BLaER1 treated with 17β-estradiol and CSF1 and Interleukin-3, amounts not matched to agents 10 nM and 100 nM (cell line): Measurements from ENCODE around the gene BCL2L11.

Experiments
- H3K27ac ChIP-seq, 11 experiments: shearing (Covaris generic); formaldehyde crosslinking; 2 replicates each; pipeline ENCODE4 v1.8.1; 2022
- H3K27me3 ChIP-seq, 11 experiments: shearing (Covaris generic); formaldehyde crosslinking; 2 replicates each; pipeline ENCODE4 v1.8.1; 2022
- H3K36me3 ChIP-seq, 11 experiments: shearing (Covaris generic); formaldehyde crosslinking; 2 replicates each; pipeline ENCODE4 v1.8.1; 2022
- H3K4me1 ChIP-seq, 10 experiments: shearing (Covaris generic); formaldehyde crosslinking; 2 replicates each; pipeline ENCODE4 v1.8.1; 2022
- H3K4me2 ChIP-seq, 11 experiments: shearing (Covaris generic); formaldehyde crosslinking; 2 replicates each; pipeline ENCODE4 v1.8.1; 2022
- H3K4me3 ChIP-seq, 10 experiments: shearing (Covaris generic); formaldehyde crosslinking; 2 replicates each; pipeline ENCODE4 v1.8.1; 2022
- H3K9ac ChIP-seq, 11 experiments: shearing (Covaris generic); formaldehyde crosslinking; 2 replicates each; pipeline ENCODE4 v1.8.1; 2022
- H3K9me3 ChIP-seq, 11 experiments: shearing (Covaris generic); formaldehyde crosslinking; replicated peaks in 1 of 11; 2 replicates each; pipeline ENCODE4 v1.8.1; 2022
- H4K20me1 ChIP-seq, 11 experiments: shearing (Covaris generic); formaldehyde crosslinking; 2 replicates each; pipeline ENCODE4 v1.8.1; 2022
- Cebpa-rat ChIP-seq, 11 experiments: shearing (Covaris generic); IDR thresholded peaks; 2 replicates each; pipeline ENCODE4 v1.8.1; 2022

BCL2L11 gene

DNA sequence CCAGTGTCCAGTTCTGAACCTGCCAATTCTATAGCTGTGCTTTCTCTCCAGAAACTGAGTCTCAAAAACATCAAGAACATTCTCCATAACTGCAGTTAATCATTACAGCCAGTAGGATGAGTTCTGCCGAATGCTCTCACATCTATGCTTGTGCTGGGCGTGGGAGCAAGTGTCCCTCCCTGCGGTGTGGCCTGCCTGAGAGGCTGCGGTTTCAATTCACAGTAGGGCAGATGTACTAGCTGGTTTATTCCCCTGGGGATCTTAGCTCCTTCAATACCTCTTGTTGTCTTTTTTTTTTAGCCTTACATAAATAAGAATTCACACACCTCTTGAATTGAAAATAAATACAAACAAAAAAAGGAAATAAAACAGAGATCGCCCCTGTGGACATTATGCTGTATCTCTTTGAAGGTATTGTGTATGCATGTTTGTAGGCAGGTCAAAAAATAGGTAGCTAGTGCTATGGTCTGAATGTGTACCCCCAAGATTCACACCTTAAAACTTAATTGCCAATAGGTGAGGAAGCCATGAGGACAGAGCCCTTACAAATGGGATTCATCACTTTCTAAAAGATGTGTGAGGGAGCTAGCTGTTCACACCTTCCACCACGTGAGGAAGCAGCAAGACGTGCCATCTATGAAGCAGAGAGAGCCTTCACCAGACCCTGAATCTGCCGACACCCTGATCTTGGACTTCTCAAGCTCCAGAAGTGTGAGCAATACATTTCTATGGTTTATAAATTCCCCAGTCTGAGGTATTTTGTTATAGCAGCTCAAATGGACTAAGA is 74.3 kb downstream of the BCL2L11 start:
- Histone ChIP-seq H4K20me1 (no peaks in the 10 kb centered on the region), H3K9me3 (no peaks in the 10 kb centered on the region), H3K27me3 (no peaks in the 10 kb centered on the region), H3K9ac (no peak overlapping the region), H3K36me3 (no peaks in the 10 kb centered on the region), H3K27ac (no peak overlapping the region), H3K4me1 (peaks cover 6 to 23% (median 15%) of the 10 kb centered on the region in 10 experiments; a peak in 18 of 20 replicates), H3K4me2 (peak overlapping the region in 8 of 11 experiments; percentile 8 to 44 (median 26); a peak in 11 of 22 replicates), H3K4me3 (no peak overlapping the region)
- no peak for TF ChIP-seq Cebpa-rat (IDR thresholded peaks at IDR 0.05)

- H3K27ac ChIP-seq, result no peak overlapping the region
- no peak overlapping the region for H3K4me3 ChIP-seq
- no peak overlapping the region for H3K9ac ChIP-seq
- H4K20me1 ChIP-seq, result no peaks in the 10 kb centered on the region
- H3K27me3 ChIP-seq, result no peaks in the 10 kb centered on the region
- H3K4me2 ChIP-seq, result no peak overlapping the region
- peaks cover 0 to 23% (median 15%) of the 10 kb centered on the region in 10 experiments; a peak in 14 of 20 replicates for H3K4me1 ChIP-seq
- H3K9me3 ChIP-seq, result no peaks in the 10 kb centered on the region
- no peak for TF ChIP-seq Cebpa-rat (IDR thresholded peaks at IDR 0.05)
- no peaks in the 10 kb centered on the region for H3K36me3 ChIP-seq
These were observed 75.7 kb downstream of the BCL2L11 start for GRCh38 chr2:111196435-111196834.

DNA sequence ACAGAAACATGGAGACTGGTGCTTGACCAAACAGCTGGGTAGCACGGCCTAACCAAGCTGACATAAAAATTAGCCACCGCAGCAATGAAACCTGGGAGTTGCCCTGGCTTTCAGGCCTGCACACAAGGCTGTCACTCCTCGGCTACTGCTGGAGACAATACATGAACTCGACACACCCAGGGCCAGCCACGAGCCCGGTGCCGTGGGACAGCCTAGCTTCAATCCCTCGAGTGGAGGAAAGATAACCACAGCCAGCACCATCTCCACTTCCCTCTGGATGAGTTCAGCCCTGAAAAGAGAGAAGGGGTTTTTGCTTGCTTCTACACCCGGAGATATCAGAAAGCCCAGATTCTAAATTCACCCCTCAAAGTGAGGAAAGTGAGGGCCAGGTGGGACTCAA is 78.0 kb downstream of the BCL2L11 start:
- Histone ChIP-seq H3K4me3 (no peak overlapping the region), H3K9me3 (no peaks in the 10 kb centered on the region), H3K9ac (no peak overlapping the region), H3K36me3 (no peaks in the 10 kb centered on the region), H4K20me1 (no peaks in the 10 kb centered on the region), H3K4me1 (peaks cover 0 to 14% (median 13%) of the 10 kb centered on the region in 10 experiments; a peak in 14 of 20 replicates), H3K27me3 (no peaks in the 10 kb centered on the region), H3K4me2 (no peak overlapping the region), H3K27ac (no peak overlapping the region)
- no peak for TF ChIP-seq Cebpa-rat (IDR thresholded peaks at IDR 0.05)

DNA sequence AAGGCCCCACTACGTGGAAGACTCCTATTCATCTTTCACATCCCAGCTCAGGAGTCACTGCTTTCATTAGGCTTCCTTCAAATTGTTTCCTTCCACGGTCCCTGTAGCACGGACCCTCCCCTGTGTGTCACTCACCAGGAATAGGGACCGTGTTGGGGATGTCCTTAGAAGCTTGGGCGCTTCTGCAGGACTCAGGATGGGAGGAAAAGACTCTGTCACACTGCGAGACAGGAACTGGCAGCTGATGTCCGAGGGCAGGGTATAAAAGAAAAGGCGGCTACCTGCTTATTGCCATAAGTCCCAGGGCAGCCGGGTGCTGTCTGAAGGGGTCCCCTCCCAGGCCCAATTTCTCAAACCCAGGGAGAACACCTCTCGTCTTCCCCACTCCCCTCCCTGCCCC is 79.1 kb downstream of the BCL2L11 start:
- no peak overlapping the region for H3K4me2 ChIP-seq
- no peak for TF ChIP-seq Cebpa-rat (IDR thresholded peaks at IDR 0.05)
- no peak overlapping the region for H3K9ac ChIP-seq

GRCh38 chr2:111200333-111200881 is 79.7 kb downstream of the BCL2L11 start:
- TF ChIP-seq Cebpa-rat (IDR thresholded peaks at IDR 0.05), result no peak
- Histone ChIP-seq H3K4me2 (no peak overlapping the region), H4K20me1 (no peaks in the 10 kb centered on the region), H3K36me3 (no peaks in the 10 kb centered on the region), H3K4me3 (no peak overlapping the region), H3K4me1 (peaks cover 0 to 1% (median under 1%) of the 10 kb centered on the region in 10 experiments; a peak in 7 of 20 replicates), H3K9me3 (no peaks in the 10 kb centered on the region), H3K27me3 (no peaks in the 10 kb centered on the region), H3K27ac (no peak overlapping the region), H3K9ac (no peak overlapping the region)

More for the DNA sequence above, 79.1 kb downstream of the BCL2L11 start:
- H3K9me3 ChIP-seq, result no peaks in the 10 kb centered on the region
- H3K27me3 ChIP-seq, result no peaks in the 10 kb centered on the region
- H3K27ac ChIP-seq, result no peak overlapping the region
- H3K4me1 ChIP-seq, result peaks cover 0 to 7% (median 6%) of the 10 kb centered on the region in 10 experiments; a peak in 14 of 20 replicates
- no peaks in the 10 kb centered on the region for H4K20me1 ChIP-seq
- H3K36me3 ChIP-seq, result no peaks in the 10 kb centered on the region
- no peak overlapping the region for H3K4me3 ChIP-seq

DNA sequence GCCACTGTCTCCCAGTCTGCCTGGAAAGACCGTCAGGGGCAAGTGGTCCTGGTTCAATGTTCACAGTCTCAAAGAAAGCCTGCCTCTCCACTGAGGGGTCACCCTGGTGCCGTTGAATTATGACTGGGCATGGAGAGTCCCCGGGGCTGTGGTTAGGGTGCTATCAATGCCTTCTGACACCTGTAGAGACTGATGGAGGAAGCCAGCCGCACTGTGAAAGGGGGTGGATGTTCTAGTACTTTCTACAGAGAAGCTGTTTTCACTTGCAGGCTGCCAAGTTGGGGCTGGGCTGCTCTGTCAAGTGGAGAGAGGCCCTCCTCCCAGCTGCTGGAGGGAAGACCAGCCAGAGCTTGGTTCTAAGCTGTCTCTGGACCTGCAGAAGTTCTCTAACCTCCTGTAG is 80.5 kb downstream of the BCL2L11 start:
- Histone ChIP-seq H3K9me3 (no peaks in the 10 kb centered on the region), H3K9ac (no peak overlapping the region), H3K4me3 (no peak overlapping the region), H3K27ac (no peak overlapping the region), H3K4me2 (no peak overlapping the region), H4K20me1 (no peaks in the 10 kb centered on the region), H3K36me3 (no peaks in the 10 kb centered on the region), H3K27me3 (no peaks in the 10 kb centered on the region), H3K4me1 (no peaks in the 10 kb centered on the region)
- no peak for TF ChIP-seq Cebpa-rat (IDR thresholded peaks at IDR 0.05)

DNA sequence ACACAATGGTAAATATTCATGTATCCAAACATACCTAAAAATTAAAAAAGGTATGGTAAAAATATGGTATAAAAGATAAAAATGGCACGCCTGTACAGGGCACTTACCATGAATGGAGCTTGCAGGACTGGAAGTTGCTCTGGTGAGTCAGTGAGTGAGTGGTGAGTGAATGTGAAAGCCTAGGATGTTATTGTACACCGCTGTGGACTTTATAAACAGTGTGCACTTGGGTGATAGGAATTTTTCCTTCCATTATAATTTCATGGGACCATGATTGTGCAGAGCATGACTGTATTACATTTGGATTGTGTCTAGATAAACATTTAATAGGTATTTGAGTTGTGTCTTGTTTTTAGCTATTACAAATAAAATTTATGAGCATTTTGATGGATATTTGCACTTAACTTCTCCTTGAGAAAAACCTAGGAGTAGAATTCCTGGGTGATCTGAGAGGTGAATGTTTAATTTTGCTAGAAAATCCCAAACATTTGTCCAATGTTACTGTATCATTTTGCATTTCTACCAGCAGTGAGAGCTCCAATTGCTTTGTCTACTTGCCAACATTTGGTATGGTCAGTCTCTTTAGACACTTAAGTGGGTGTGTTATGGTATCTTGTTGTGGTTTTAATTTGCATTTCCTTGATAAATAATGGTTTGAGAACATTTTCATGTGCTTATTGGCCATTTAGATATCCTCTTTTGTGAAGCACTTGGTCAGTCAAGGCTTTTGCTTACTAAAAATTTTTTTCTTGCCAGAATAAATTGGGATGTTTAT is 81.7 kb downstream of the BCL2L11 start:
- Histone ChIP-seq H3K36me3 (no peaks in the 10 kb centered on the region), H3K9me3 (no peaks in the 10 kb centered on the region), H3K4me1 (no peaks in the 10 kb centered on the region), H3K4me3 (no peak overlapping the region), H3K27me3 (no peaks in the 10 kb centered on the region), H3K27ac (no peak overlapping the region), H3K9ac (no peak overlapping the region), H4K20me1 (no peaks in the 10 kb centered on the region), H3K4me2 (no peak overlapping the region)
- no peak for TF ChIP-seq Cebpa-rat (IDR thresholded peaks at IDR 0.05)

DNA sequence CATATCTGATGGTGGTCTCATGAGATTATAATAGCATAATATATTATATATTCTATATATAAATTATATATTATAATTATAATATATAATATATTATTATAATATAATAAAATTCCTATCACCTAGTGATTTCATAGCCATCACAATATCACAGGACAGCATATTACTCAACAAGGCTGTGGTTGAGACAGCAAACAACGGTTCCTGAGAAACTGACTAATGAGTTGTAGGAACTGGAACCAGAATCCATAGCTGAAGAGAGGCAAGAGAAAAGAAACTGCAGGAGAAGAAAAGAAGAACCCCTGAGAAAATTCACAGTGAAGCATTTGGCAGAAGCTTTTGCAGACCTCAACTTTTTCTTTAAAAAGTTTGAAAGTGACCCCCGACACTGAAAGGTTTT is 84.0 kb downstream of the BCL2L11 start:
- Histone ChIP-seq H3K9ac (no peak overlapping the region), H3K4me2 (no peak overlapping the region), H4K20me1 (no peaks in the 10 kb centered on the region), H3K4me1 (peaks cover 0 to 10% (median 0%) of the 10 kb centered on the region in 10 experiments; a peak in 2 of 20 replicates), H3K27ac (no peak overlapping the region), H3K36me3 (no peaks in the 10 kb centered on the region), H3K4me3 (no peak overlapping the region), H3K27me3 (no peaks in the 10 kb centered on the region), H3K9me3 (no peaks in the 10 kb centered on the region)
- TF ChIP-seq Cebpa-rat (IDR thresholded peaks at IDR 0.05), result no peak

DNA sequence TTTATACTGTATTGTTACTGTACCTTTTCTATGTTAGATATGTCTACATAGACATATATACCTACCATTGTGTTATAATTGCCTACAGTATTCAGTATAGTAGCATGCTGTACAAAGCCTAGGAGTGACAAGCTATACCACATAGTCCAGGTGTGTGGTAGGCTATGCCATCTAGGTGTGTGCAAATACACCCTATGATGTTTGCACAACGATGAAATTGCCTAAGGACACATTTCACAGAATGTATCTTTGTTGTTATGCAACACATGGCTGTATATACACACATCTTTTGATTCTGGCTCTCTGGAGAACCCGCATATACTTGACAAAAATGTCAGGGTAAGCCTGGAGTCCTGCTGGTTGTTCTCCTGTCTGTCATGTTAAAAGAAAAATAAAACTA is 85.1 kb downstream of the BCL2L11 start:
- no peaks in the 10 kb centered on the region for H4K20me1 ChIP-seq
- no peaks in the 10 kb centered on the region for H3K27me3 ChIP-seq
- no peak overlapping the region for H3K9ac ChIP-seq
- H3K4me3 ChIP-seq, result no peak overlapping the region
- no peak for TF ChIP-seq Cebpa-rat (IDR thresholded peaks at IDR 0.05)
- peaks cover 0 to 10% (median 0%) of the 10 kb centered on the region in 10 experiments; a peak in 2 of 20 replicates for H3K4me1 ChIP-seq
- no peak overlapping the region for H3K4me2 ChIP-seq
- H3K36me3 ChIP-seq, result no peaks in the 10 kb centered on the region
- no peak overlapping the region for H3K27ac ChIP-seq
- no peaks in the 10 kb centered on the region for H3K9me3 ChIP-seq
